GM19452 (cell line): ENCODE data around the gene THSD7B.
"Not testable (repeated sequence)": the region's sequence is repeated elsewhere in the genome, so short reads cannot be mapped to it uniquely, and the experiment has no call there.

Experiments used
- ATAC-seq: cut with Tn5 transposase; IDR thresholded peaks from one replicate; pipeline ENCODE4 v1.9.1; 2021; ENCODE audit not compliant: unreplicated experiment

The THSD7B gene

DNA sequence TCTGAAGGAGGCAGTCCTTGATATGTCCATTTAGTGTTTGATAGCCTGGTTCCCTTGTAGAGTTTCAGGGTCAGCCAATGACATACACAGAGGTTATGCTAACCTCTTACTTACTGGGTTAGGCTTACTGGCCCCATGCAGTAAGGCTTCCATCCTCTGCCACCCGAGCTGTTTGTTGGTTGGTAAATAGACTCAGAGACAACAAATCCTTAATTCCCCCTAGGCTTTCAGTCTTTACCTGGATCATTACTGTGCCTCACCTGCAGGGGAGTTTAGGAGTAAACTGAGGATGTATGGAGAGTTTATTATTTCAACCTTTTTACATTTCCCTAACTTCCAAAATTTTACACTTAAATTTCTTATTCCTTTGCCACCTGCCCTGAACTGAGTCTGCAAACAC lies 746.2 kb downstream of the THSD7B start:
- ATAC-seq: no peak

GRCh38 chr2:137521653-137522619 lies 756.6 kb downstream of the THSD7B start:
- ATAC-seq: no peak

GRCh38 chr2:137522620-137523011 lies 757.3 kb downstream of the THSD7B start:
- no peak for ATAC-seq

DNA sequence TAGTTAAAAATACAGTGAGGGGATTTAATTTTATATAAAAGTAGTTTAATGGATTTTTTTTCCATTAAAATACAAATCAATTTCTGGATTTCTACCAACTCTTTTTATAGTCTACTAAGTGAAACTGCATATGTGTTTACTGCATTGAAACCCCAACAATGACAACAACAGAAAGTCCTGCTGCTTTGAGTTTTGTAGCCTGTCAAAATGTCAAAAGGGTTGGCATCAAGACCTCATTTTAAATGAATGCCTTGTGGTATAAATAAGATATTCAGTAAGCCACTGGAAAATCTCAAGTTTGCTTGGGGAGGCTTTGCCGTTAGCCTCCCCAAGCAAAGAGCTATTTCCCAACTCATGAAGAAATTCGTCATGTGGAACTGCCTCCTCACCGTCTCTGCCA lies 758.6 kb downstream of the THSD7B start:
- no peak for ATAC-seq

GRCh38 chr2:137525132-137525531 lies 759.8 kb downstream of the THSD7B start:
- no peak for ATAC-seq

DNA sequence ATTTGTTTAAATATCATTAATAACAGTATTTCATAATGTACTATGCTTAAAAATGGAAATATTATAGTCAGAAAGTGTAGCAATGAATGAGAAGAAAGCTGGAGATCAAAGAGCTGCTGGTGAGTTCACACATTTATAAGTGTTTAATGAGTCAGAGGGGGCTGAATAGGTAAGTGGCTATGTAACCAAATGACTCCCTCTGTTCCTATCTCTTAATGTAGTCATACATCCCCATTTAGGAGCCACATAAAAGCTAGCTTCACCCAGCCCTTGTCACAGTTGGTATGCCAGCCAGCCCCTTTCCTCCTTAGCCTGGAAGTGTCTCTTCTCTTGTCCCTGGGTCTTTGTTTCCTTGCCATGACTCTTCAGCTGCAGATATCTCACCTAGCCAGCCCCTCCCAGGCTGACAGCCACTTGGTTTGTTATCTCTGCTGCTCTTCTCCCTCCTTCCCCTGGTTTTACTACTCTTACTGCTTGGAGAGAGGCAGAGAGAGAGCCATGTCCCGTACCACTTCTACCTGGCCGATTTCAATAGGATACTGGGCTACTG lies 760.4 kb downstream of the THSD7B start:
- ATAC-seq: no peak

DNA sequence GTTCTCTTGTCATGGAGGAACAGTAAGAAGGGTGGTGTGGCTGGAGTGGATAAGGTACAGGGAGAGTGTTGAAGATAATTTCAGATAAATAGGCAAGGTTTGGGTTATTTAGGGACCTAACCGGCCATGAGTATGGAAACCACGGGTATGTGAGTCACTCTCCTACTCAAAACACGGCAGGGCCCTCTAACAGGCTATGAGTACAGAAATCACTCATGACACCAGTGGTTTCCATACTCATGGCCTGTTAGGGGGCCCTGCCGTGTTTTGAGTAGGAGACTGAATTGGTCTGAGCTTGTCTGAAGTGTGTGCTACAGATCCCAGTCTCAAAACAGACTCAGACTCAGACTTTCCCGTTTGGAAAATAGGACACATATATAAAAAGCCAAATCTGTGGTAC lies 770.6 kb downstream of the THSD7B start:
- no peak for ATAC-seq

GRCh38 chr2:137539336-137539735 lies 774.0 kb downstream of the THSD7B start:
- no peak for ATAC-seq

- ATAC-seq: no peak
These were observed 782.5 kb downstream of the THSD7B start for GRCh38 chr2:137547842-137548241.

GRCh38 chr2:137566387-137566786 lies 801.0 kb downstream of the THSD7B start:
- no peak for ATAC-seq

DNA sequence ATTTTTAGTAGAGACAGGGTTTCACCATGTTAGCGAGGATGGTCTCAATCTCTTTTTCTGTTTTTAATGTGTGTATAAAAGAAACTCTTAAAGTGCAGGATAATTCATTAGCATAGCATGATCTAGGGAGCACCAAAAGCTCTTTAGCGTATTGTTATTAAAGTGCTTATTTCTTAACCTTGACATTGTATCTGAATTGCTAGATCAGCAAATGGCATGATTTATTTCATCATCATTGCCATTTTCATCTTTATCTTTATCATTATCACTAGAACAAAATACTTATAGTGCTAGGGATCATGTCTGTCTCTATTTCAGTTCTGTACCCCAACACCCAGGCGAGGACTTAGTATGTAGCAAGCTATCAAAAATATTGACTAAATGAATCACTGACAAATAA lies 805.1 kb downstream of the THSD7B start:
- ATAC-seq: no peak

DNA sequence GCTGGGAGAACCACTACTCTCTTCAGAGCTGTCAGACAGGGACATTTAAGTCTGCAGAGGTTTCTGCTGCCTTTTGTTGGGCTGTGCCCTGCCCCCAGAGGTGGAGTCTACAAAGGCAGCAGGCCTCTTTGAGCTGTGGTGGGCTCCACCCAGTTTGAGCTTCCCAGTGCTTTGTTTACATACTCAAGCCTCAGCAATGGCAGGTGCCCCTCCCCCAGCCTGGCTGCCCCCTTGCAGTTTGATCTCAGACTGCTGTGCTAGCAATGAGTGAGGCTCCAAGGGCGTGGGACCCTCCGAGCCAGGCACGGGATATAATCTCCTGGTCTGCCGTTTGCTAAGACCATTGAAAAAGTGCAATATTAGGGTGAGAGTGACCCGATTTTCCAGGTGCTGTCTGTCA lies 822.5 kb downstream of the THSD7B start:
- ATAC-seq: not testable (repeated sequence)

DNA sequence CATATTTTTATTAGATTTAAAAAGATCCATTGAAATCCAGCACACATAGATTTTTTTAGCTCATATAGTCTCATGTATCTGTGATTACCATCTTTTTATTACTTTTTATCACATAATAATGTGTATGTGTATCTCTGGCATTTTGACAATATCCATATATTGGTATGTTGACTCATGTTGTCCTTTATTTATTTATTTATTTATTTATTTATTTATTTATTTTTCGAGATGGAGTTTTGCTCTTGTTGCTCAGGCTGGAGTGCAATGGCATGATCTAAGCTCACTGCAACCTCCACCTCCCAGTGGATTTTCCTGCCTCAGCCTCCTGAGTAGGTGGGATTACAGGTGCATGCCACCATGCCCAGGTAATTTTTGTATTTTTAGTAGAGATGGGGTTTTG lies 823.2 kb downstream of the THSD7B start:
- not testable (repeated sequence) for ATAC-seq

GRCh38 chr2:137590102-137590501 lies 824.8 kb downstream of the THSD7B start:
- no peak for ATAC-seq

- no peak for ATAC-seq
These were observed 842.5 kb downstream of the THSD7B start for GRCh38 chr2:137607722-137608318.

DNA sequence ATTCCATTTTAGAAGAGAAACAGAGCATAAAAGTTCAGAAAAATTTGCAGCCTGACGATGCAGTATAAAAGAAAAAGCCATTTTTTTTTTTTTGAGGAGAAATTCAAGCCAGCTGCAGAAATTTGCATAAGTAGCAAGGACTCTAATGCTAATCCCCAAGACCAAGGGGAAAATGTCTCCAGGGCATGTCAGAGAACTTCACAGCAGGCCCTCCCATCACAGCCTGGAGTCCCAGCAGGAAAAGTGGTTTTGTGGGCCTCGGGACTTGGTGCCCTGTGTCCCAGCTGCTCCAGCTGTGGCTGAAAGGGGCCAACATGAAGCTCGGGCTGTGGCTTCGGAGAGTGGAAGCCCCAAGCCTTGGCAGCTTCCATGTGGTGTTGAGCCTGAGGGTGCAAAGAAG lies 873.6 kb downstream of the THSD7B start:
- no peak for ATAC-seq

DNA sequence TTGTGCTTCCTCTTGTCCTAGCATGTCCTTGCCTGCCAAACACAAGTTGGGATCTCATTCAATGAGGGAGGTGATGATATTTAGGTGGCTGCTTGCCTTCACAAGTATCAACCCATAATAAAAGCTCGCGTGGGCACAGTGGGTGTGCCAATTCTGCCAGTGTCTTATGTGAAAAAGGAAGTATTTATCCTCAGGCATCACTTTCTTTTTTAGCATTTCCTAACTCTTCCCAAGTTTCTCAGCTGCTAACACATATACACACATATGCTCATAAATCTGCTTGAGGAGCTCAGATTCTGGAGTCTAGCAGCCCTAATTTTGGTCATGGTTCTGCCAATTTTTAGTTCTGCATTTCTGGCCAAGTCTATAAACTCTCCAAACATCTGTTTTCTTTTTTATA lies 879.4 kb downstream of the THSD7B start:
- ATAC-seq: no peak

GRCh38 chr2:137654046-137654445 lies 888.7 kb downstream of the THSD7B start:
- ATAC-seq: no peak

GRCh38 chr2:137655814-137656213 lies 890.5 kb downstream of the THSD7B start:
- ATAC-seq: no peak

- no peak for ATAC-seq
These were observed 893.1 kb downstream of the THSD7B start for GRCh38 chr2:137658433-137658832.

DNA sequence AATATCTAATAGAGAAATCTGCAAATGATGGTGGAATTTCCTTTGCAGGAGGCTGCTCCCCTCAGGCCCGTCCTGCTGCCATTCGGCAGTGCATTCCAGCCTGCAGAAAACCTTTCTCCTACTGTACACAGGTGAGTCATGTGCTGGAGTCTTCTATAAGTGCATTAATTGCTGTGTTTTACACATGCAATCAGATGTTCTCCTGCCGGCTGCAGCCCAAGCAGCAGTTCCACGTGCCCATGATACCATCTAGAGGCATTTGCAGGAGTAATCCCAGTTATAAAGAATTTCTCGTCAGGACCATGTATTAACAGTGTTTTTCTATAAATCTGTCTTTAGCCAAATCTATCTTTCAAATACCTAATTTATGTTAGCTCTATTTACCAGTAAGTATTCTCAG lies 894.3 kb downstream of the THSD7B start:
- no peak for ATAC-seq

GRCh38 chr2:137670111-137670510 lies 904.8 kb downstream of the THSD7B start:
- ATAC-seq: no peak
